SK-N-SH treated with all-trans-retinoic acid at 6 μM for 48 hours (cell line): ENCODE measurements around the gene TMEM176B.

Experiments
- ATAC-seq: fragments of 200-7000 bp; cut with Tn5 transposase; 3 replicates; pipeline ENCODE4 v1.9.1; 2020; ENCODE audit warnings: mild to moderate bottlenecking, moderate library complexity
- ARNTL ChIP-seq: fragments of 450-650 bp; formaldehyde crosslinking; IDR thresholded peaks from 2 replicates; pipeline ENCODE4 v1.5.0; 2020; ENCODE audit warnings: low read depth, mild to moderate bottlenecking, moderate library complexity, borderline replicate concordance
- BACH2 ChIP-seq: fragments of 250-450 bp; sonication (Bioruptor Pico); IDR thresholded peaks from 2 replicates; pipeline ENCODE4 v1.9.0; 2021; ENCODE audit warnings: mild to moderate bottlenecking, borderline replicate concordance
- CREB5 ChIP-seq: fragments of 250-450 bp; sonication (Bioruptor Pico); IDR thresholded peaks from 2 replicates; pipeline ENCODE4 v1.5.1; 2020; ENCODE audit warnings: low read depth, mild to moderate bottlenecking, moderate library complexity
- CSDC2 ChIP-seq: fragments of 250-450 bp; sonication (Bioruptor Pico); IDR thresholded peaks from 2 replicates; pipeline ENCODE4 v1.5.0; 2020; ENCODE audit warnings: mild to moderate bottlenecking, moderate library complexity
- CSRNP3 ChIP-seq: fragments of 250-450 bp; sonication (Bioruptor Pico); IDR thresholded peaks from 2 replicates; pipeline ENCODE4 v1.5.1; 2021; ENCODE audit warnings: mild to moderate bottlenecking, moderate library complexity
- ESRRG ChIP-seq: fragments of 250-450 bp; sonication (Bioruptor Pico); IDR thresholded peaks from 2 replicates; pipeline ENCODE4 v1.6.1; 2021; ENCODE audit warnings: mild to moderate bottlenecking
- GLIS3 ChIP-seq: fragments of 250-450 bp; sonication (Bioruptor Pico); IDR thresholded peaks from 2 replicates; pipeline ENCODE4 v1.5.0; 2020; ENCODE audit warnings: mild to moderate bottlenecking, moderate library complexity
- ISL1 ChIP-seq: fragments of 250-450 bp; sonication (Bioruptor Pico); IDR thresholded peaks from 2 replicates; pipeline ENCODE4 v2.1.2; 2022; ENCODE audit warnings: mild to moderate bottlenecking, moderate library complexity
- OSR1 ChIP-seq: fragments of 250-450 bp; sonication (Bioruptor Pico); IDR thresholded peaks from 2 replicates; pipeline ENCODE4 v1.8.0; 2022; ENCODE audit warnings: moderate library complexity, mild to moderate bottlenecking, inconsistent platforms
- POU6F1 ChIP-seq: fragments of 250-450 bp; sonication (Bioruptor Pico); IDR thresholded peaks from 2 replicates; pipeline ENCODE4 v1.8.0; 2021; ENCODE audit warnings: low read depth, mild to moderate bottlenecking, moderate library complexity, borderline replicate concordance
- PPARA ChIP-seq: fragments of 250-450 bp; sonication (Bioruptor Pico); IDR thresholded peaks from 2 replicates; pipeline ENCODE4 v1.5.0; 2020; ENCODE audit warnings: mild to moderate bottlenecking, borderline replicate concordance
- RARB ChIP-seq: fragments of 250-450 bp; sonication (Bioruptor Pico); IDR thresholded peaks from 2 replicates; pipeline ENCODE4 v1.8.0; 2021; ENCODE audit warnings: mild to moderate bottlenecking, moderate library complexity
- SNAI2 ChIP-seq: fragments of 250-450 bp; sonication (Bioruptor Pico); IDR thresholded peaks from 2 replicates; pipeline ENCODE4 v1.5.0; 2020; ENCODE audit warnings: mild to moderate bottlenecking, moderate library complexity
- TCF4 ChIP-seq: fragments of 250-450 bp; sonication (Bioruptor Pico); IDR thresholded peaks from 2 replicates; pipeline ENCODE4 v1.8.0; 2021; ENCODE audit warnings: mild to moderate bottlenecking, moderate library complexity, borderline replicate concordance
- TSHZ2 ChIP-seq: fragments of 250-450 bp; sonication (Bioruptor Pico); IDR thresholded peaks from 2 replicates; pipeline ENCODE4 v1.5.0; 2020; ENCODE audit warnings: mild to moderate bottlenecking, moderate library complexity
- ZFP3 ChIP-seq: fragments of 250-450 bp; sonication (Bioruptor Pico); IDR thresholded peaks from 2 replicates; pipeline ENCODE4 v1.5.0; 2020; ENCODE audit warnings: mild to moderate bottlenecking, moderate library complexity
- ZFP30 ChIP-seq: fragments of 450-650 bp; formaldehyde crosslinking; IDR thresholded peaks from 2 replicates; pipeline ENCODE4 v1.5.0; 2022; ENCODE audit warnings: mild to moderate bottlenecking, moderate library complexity
- ZNF565 ChIP-seq: fragments of 450-650 bp; formaldehyde crosslinking; conservative IDR thresholded peaks from 2 replicates; pipeline ENCODE4 v1.5.0; 2020; ENCODE audit warnings: low read depth, mild to moderate bottlenecking, moderate library complexity
- ZNF70 ChIP-seq: fragments of 450-650 bp; formaldehyde crosslinking; IDR thresholded peaks from 2 replicates; pipeline ENCODE4 v1.5.0; 2020; ENCODE audit warnings: mild to moderate bottlenecking, moderate library complexity

Gene TMEM176B

GRCh38 chr7:150830937-150831336 lies 30.8 kb upstream of the TMEM176B start:
- no peak for ATAC-seq
- TF ChIP-seq ZFP30 (CRISPR knock-in tag) (no peak), TCF4 (CRISPR knock-in tag) (no peak), OSR1 (no peak), BACH2 (CRISPR knock-in tag) (no peak)

- ATAC-seq = no peak
- no peak for TF ChIP-seq ESRRG
- TF ChIP-seq RARB (CRISPR knock-in tag) = no peak
- TF ChIP-seq GLIS3 (CRISPR knock-in tag) = no peak
- TF ChIP-seq POU6F1 (CRISPR knock-in tag) = no peak
- TF ChIP-seq ZNF70 (CRISPR knock-in tag) = no peak
- TF ChIP-seq ISL1 = no peak
- TF ChIP-seq SNAI2 (CRISPR knock-in tag) = no peak
- TF ChIP-seq TCF4 (CRISPR knock-in tag) = no peak
- no peak for TF ChIP-seq OSR1
Measured at GRCh38 chr7:150829426-150829825, 29.3 kb upstream of the TMEM176B start.

GRCh38 chr7:150828384-150828783 lies 28.2 kb upstream of the TMEM176B start:
- ATAC-seq = no peak
- TF ChIP-seq BACH2 (CRISPR knock-in tag) = no peak
- TF ChIP-seq POU6F1 (CRISPR knock-in tag) = no peak
- no peak for TF ChIP-seq ZNF565 (CRISPR knock-in tag)

- no peak for TF ChIP-seq ARNTL (CRISPR knock-in tag)
- TF ChIP-seq ISL1 = no peak
- TF ChIP-seq ESRRG = no peak
- no peak for TF ChIP-seq TSHZ2
- TF ChIP-seq ZFP3 (CRISPR knock-in tag) = no peak
- no peak for TF ChIP-seq CSDC2
- TF ChIP-seq BACH2 (CRISPR knock-in tag) = no peak
- TF ChIP-seq PPARA (CRISPR knock-in tag) = no peak
- TF ChIP-seq CSRNP3 (CRISPR knock-in tag) = no peak
- no peak for TF ChIP-seq CREB5 (CRISPR knock-in tag)
- no peak for ATAC-seq
Measured at GRCh38 chr7:150826061-150826849, 26.1 kb upstream of the TMEM176B start.
